H9 (cell line): ENCODE measurements around the gene DSEL. TPM values are rescaled to one million over a fixed set of nuclear protein-coding genes. Genes with fewer than 3 reads are reported as not detected.

Source experiments
- DNase-seq: peaks from one replicate; pipeline ENCODE4 v3.0.0-alpha.2; 2017
- H2AFZ ChIP-seq: one replicate; pipeline ENCODE4 v1.6.1; 2013; ENCODE audit warnings: mild to moderate bottlenecking, low read length, control low read depth, moderate library complexity
- H2AK5ac ChIP-seq: 2 replicates; pipeline ENCODE4 v1.6.1; 2013; ENCODE audit warnings: low read length, control low read depth, mixed read lengths; ENCODE audit not compliant: insufficient read length
- H2BK120ac ChIP-seq: one replicate; pipeline ENCODE4 v1.6.1; 2013; ENCODE audit warnings: low read depth, mild to moderate bottlenecking, low read length, control low read depth, inconsistent platforms; ENCODE audit not compliant: poor library complexity, severe bottlenecking
- H2BK12ac ChIP-seq: 2 replicates; pipeline ENCODE4 v1.6.1; 2013; ENCODE audit warnings: low read length, control low read depth, mixed read lengths, low read depth; ENCODE audit not compliant: insufficient read length
- H2BK15ac ChIP-seq: 2 replicates; pipeline ENCODE4 v1.6.1; 2013; ENCODE audit warnings: low read depth, low read length, control low read depth
- H2BK20ac ChIP-seq: one replicate; pipeline ENCODE4 v1.6.1; 2013; ENCODE audit warnings: low read depth, mild to moderate bottlenecking, low read length, control low read depth, inconsistent platforms; ENCODE audit not compliant: poor library complexity, severe bottlenecking
- H2BK5ac ChIP-seq: 2 replicates; pipeline ENCODE4 v1.6.1; 2013; ENCODE audit warnings: low read length, control low read depth, mixed read lengths; ENCODE audit not compliant: insufficient read length
- H3K14ac ChIP-seq: 2 replicates; pipeline ENCODE4 v1.6.1; 2013; ENCODE audit warnings: low read length, control low read depth; ENCODE audit not compliant: insufficient read depth
- H3K18ac ChIP-seq: 2 replicates; pipeline ENCODE4 v1.6.1; 2013; ENCODE audit warnings: low read depth, mild to moderate bottlenecking, mixed read lengths, low read length, control low read depth; ENCODE audit not compliant: insufficient read length
- H3K23ac ChIP-seq: 2 replicates; pipeline ENCODE4 v1.6.1; 2013; ENCODE audit warnings: low read length, control low read depth, mixed read lengths, low read depth; ENCODE audit not compliant: insufficient read length
- H3K23me2 ChIP-seq: 2 replicates; pipeline ENCODE4 v1.6.1; 2013; ENCODE audit warnings: low read depth, mild to moderate bottlenecking, mixed read lengths, low read length, control low read depth; ENCODE audit not compliant: insufficient read length, poor library complexity, severe bottlenecking
- H3K27ac ChIP-seq: 2 replicates; pipeline ENCODE4 v1.5.1; 2013; ENCODE audit warnings: low read length, control low read depth, mixed read lengths, low read depth; ENCODE audit not compliant: insufficient read length
- H3K27me3 ChIP-seq: 2 replicates; pipeline ENCODE4 v1.6.1; 2013; ENCODE audit warnings: low read length, control low read depth, inconsistent platforms; ENCODE audit not compliant: insufficient read depth
- H3K4ac ChIP-seq: 2 replicates; pipeline ENCODE4 v1.6.1; 2013; ENCODE audit warnings: low read depth, mild to moderate bottlenecking, control low read depth, inconsistent platforms, low read length, moderate library complexity
- H3K4me1 ChIP-seq: 2 replicates; pipeline ENCODE4 v1.6.1; 2013; ENCODE audit warnings: low read length, control low read depth, inconsistent platforms; ENCODE audit not compliant: insufficient read depth
- H3K4me2 ChIP-seq: 2 replicates; pipeline ENCODE4 v1.6.1; 2013; ENCODE audit warnings: low read length, control low read depth, mixed read lengths; ENCODE audit not compliant: insufficient read length, insufficient read depth
- H3K56ac ChIP-seq: 2 replicates; pipeline ENCODE4 v1.6.1; 2013; ENCODE audit warnings: low read depth, mild to moderate bottlenecking, mixed read lengths, low read length, control low read depth; ENCODE audit not compliant: insufficient read length
- H3K79me1 ChIP-seq: 2 replicates; pipeline ENCODE4 v1.6.1; 2013; ENCODE audit warnings: low read depth, mild to moderate bottlenecking, moderate library complexity, low read length, control low read depth, inconsistent platforms; ENCODE audit not compliant: insufficient read depth, poor library complexity, severe bottlenecking
- H3K79me2 ChIP-seq: 2 replicates; pipeline ENCODE4 v1.6.1; 2013; ENCODE audit warnings: low read length, control low read depth, inconsistent platforms; ENCODE audit not compliant: insufficient read depth
- H3K9ac ChIP-seq: 2 replicates; pipeline ENCODE4 v1.6.1; 2013; ENCODE audit warnings: low read length, control low read depth, mixed read lengths; ENCODE audit not compliant: insufficient read length; ENCODE audit errors: extremely low read depth
- H3K9me3 ChIP-seq: one replicate; pipeline ENCODE4 v1.6.1; 2013; ENCODE audit warnings: low read depth, low read length, inconsistent platforms; ENCODE audit not compliant: control insufficient read depth
- H3T11ph ChIP-seq: one replicate; pipeline ENCODE4 v1.6.1; 2013; ENCODE audit warnings: mild to moderate bottlenecking, low read length, control low read depth, inconsistent platforms
- H4K20me1 ChIP-seq: one replicate; pipeline ENCODE4 v1.6.1; 2013; ENCODE audit not compliant: control insufficient read depth, insufficient read length, insufficient read depth
- H4K5ac ChIP-seq: 2 replicates; pipeline ENCODE4 v1.6.1; 2013; ENCODE audit warnings: low read depth, mild to moderate bottlenecking, mixed read lengths, low read length, control low read depth; ENCODE audit not compliant: insufficient read length
- H4K8ac ChIP-seq: replicated peaks from 2 replicates; pipeline ENCODE4 v1.6.1; 2013; ENCODE audit warnings: low read length, control low read depth, mixed read lengths, low read depth; ENCODE audit not compliant: insufficient read length
- H4K91ac ChIP-seq: 2 replicates; pipeline ENCODE4 v1.6.1; 2013; ENCODE audit warnings: low read depth, mild to moderate bottlenecking, moderate library complexity, mixed read lengths, low read length, control low read depth; ENCODE audit not compliant: insufficient read length
- H3K27ac Mint-ChIP-seq, 3 experiments: 2 replicates in 2 of 3; 3 replicates in 1 of 3; pipeline ENCODE4 v1.8.0; 2020 to 2021; ENCODE audit warnings: mixed read lengths in 3 of 3, mild to moderate bottlenecking in 1 of 3, moderate library complexity in 1 of 3
- H3K27me3 Mint-ChIP-seq: 2 replicates; pipeline ENCODE4 v1.8.0; 2021; ENCODE audit warnings: low read depth, mild to moderate bottlenecking, moderate library complexity, mixed read lengths
- H3K36me3 Mint-ChIP-seq, 3 experiments: 2 replicates in 2 of 3; 3 replicates in 1 of 3; pipeline ENCODE4 v1.8.0; 2020 to 2021; ENCODE audit warnings: low read depth in 3 of 3, mixed read lengths in 3 of 3; ENCODE audit not compliant: insufficient read depth in 1 of 3
- H3K4me1 Mint-ChIP-seq, 2 experiments: 2 replicates each; pipeline ENCODE4 v1.8.0; 2020; ENCODE audit warnings: mixed read lengths in 2 of 2
- H3K4me3 Mint-ChIP-seq, 2 experiments: 2 replicates in 1 of 2; 3 replicates in 1 of 2; pipeline ENCODE4 v1.8.0; 2020 to 2021; ENCODE audit warnings: mild to moderate bottlenecking in 2 of 2, mixed read lengths in 2 of 2, moderate library complexity in 1 of 2
- H3K9me3 Mint-ChIP-seq, 2 experiments: 2 replicates in 1 of 2; 3 replicates in 1 of 2; pipeline ENCODE4 v1.8.0; 2020; ENCODE audit warnings: mild to moderate bottlenecking in 2 of 2, mixed read lengths in 2 of 2, moderate library complexity in 1 of 2
- WGBS: extraction: QIAGEN DNeasy Blood & Tissue Kit; methylation state at CpG from one replicate; pipeline ENCODE4 v1.1.7; 2013; ENCODE audit warnings: missing lambda C conversion rate, low lambda C conversion rate, mixed read lengths; ENCODE audit not compliant: insufficient read length; ENCODE audit errors: extremely low coverage; 5-methylcytosine and 5-hydroxymethylcytosine counted together
- total RNA-seq: library from RNA; stranded (reverse); gene quantifications from 2 replicates; pipeline ENCODE4 v1.2.1, GENCODE V29; 2021
- TF ChIP-seq, protein P1 (sequence below): fragments of 200-600 bp; sonication (generic); conservative IDR thresholded peaks from 3 replicates; pipeline ENCODE4 v1.8.0; 2021; ENCODE audit warnings: antibody characterized with exemption, mild to moderate bottlenecking

The DSEL gene
- total RNA-seq, 1 experiment from 2014 or later: 6.0 TPM

DNA sequence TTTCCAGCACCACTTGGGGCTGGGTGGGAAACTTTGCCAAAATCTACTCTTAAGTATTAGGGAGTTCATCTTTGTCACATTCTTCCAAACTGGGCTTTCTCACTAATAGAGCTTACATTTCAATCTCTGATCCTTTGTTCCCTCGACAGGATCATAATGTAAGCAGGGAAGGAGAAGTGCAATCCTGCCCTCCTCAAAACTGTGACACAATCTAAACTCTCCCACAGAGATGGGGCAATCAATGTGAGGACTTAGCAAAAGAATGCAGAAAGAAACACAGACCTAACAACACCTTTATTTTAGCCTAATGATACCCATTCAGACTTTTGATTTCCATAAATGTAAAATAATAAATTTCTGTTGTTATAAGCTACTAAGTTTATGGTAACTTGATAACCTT is 40.8 kb downstream of the DSEL start:
- H3K79me1 ChIP-seq: no peaks in the 10 kb centered on the region
- no peaks in the 10 kb centered on the region for H4K20me1 ChIP-seq
- H3K56ac ChIP-seq: no peak overlapping the region
- no peak overlapping the region for H3K4ac ChIP-seq
- no peak overlapping the region for H2BK20ac ChIP-seq
- no peak overlapping the region for H3K9ac ChIP-seq
- H3K23ac ChIP-seq: no peak overlapping the region
- H3K4me2 ChIP-seq: no peak overlapping the region
- H4K8ac ChIP-seq: no peak overlapping the region
- no peaks in the 10 kb centered on the region for H3K79me2 ChIP-seq
- no peak overlapping the region for H4K91ac ChIP-seq
- H3K27me3 ChIP-seq: no peaks in the 10 kb centered on the region
- H2AFZ ChIP-seq: no peak overlapping the region
- no peak overlapping the region for H4K5ac ChIP-seq
- H3K9me3 ChIP-seq: no peaks in the 10 kb centered on the region
- no peak overlapping the region for H3K18ac ChIP-seq
- no peaks in the 10 kb centered on the region for H3K23me2 ChIP-seq
- H3K36me3 Mint-ChIP-seq: no peaks in the 10 kb centered on the region
- no peak overlapping the region for H2BK15ac ChIP-seq
- peaks cover 4 to 5% of the 10 kb centered on the region in 2 experiments; a peak in 3 of 4 replicates for H3K4me1 Mint-ChIP-seq
- no peak overlapping the region for H3K27ac ChIP-seq
- no CpG with 5 or more reads among the region's 1 CpG for WGBS
- no peak overlapping the region for H2BK12ac ChIP-seq
- no peak overlapping the region for H2BK120ac ChIP-seq
- no peaks in the 10 kb centered on the region for H3K9me3 Mint-ChIP-seq
- peak overlapping the region; percentile 53 for H3T11ph ChIP-seq
- H3K4me3 Mint-ChIP-seq: no peak overlapping the region
- H2BK5ac ChIP-seq: no peak overlapping the region
- no peak overlapping the region for H3K27ac Mint-ChIP-seq
- H3K27me3 Mint-ChIP-seq: no peaks in the 10 kb centered on the region; the same call in 1 of the 2 replicates
- no peaks in the 10 kb centered on the region for H3K4me1 ChIP-seq
- H3K14ac ChIP-seq: no peak overlapping the region
- TF ChIP-seq, protein P1, sequence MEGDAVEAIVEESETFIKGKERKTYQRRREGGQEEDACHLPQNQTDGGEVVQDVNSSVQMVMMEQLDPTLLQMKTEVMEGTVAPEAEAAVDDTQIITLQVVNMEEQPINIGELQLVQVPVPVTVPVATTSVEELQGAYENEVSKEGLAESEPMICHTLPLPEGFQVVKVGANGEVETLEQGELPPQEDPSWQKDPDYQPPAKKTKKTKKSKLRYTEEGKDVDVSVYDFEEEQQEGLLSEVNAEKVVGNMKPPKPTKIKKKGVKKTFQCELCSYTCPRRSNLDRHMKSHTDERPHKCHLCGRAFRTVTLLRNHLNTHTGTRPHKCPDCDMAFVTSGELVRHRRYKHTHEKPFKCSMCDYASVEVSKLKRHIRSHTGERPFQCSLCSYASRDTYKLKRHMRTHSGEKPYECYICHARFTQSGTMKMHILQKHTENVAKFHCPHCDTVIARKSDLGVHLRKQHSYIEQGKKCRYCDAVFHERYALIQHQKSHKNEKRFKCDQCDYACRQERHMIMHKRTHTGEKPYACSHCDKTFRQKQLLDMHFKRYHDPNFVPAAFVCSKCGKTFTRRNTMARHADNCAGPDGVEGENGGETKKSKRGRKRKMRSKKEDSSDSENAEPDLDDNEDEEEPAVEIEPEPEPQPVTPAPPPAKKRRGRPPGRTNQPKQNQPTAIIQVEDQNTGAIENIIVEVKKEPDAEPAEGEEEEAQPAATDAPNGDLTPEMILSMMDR: no peak
- DNase-seq: no peak
- no peak overlapping the region for H2AK5ac ChIP-seq
